Upper lobe of right lung (tissue), 1 donor: ENCODE data around the gene EPHA3. TPM values are rescaled to one million over a fixed set of nuclear protein-coding genes. Genes with fewer than 3 reads are reported as not detected.

Experiments used
- ATAC-seq: fragments of 200-7000 bp; cut with Tn5 transposase; one replicate; pipeline ENCODE4 v1.9.1; 2020; ENCODE audit warnings: mild to moderate bottlenecking, moderate library complexity
- DNase-seq: peaks from one replicate; pipeline ENCODE4 v3.0.0-alpha.2; 2020
- H3K27ac ChIP-seq: fragments of 200-600 bp; one replicate; pipeline ENCODE4 v1.8.0; 2022
- H3K27me3 ChIP-seq: fragments of 200-600 bp; one replicate; pipeline ENCODE4 v1.8.0; 2022; ENCODE audit warnings: mild to moderate bottlenecking
- H3K36me3 ChIP-seq: fragments of 200-600 bp; one replicate; pipeline ENCODE4 v1.8.0; 2022
- H3K4me1 ChIP-seq: fragments of 200-600 bp; one replicate; pipeline ENCODE4 v1.8.0; 2022
- H3K4me3 ChIP-seq: fragments of 200-600 bp; one replicate; pipeline ENCODE4 v1.8.0; 2022; ENCODE audit warnings: mild to moderate bottlenecking
- H3K9me3 ChIP-seq: fragments of 200-600 bp; one replicate; pipeline ENCODE4 v1.8.0; 2022
- CTCF ChIP-seq: fragments of 200-600 bp; IDR thresholded peaks from one replicate; pipeline ENCODE4 v1.8.0; 2022; ENCODE audit warnings: antibody characterized with exemption
- intact Hi-C: fragments of 100-400 bp; cut with DNase I; formaldehyde crosslinking; loops from one replicate; pipeline ENCODE4 v1.11.0; 2022
- long read RNA-seq: library from polyadenylated mRNA; unstranded; transcript quantifications from one replicate; pipeline ENCODE4 v2.0.0, GENCODE V29; 2021
- total RNA-seq: library from RNA; stranded (reverse); fragmentation: NEBNext Ultra II Directional; extraction: Animal tissue kit (Norgen Biotek cat#: 25700); gene quantifications from one replicate; pipeline ENCODE4 v1.2.1, GENCODE V29; 2021
- donor health status: DM: no; HTN: yes; CAD: no; lungs with severe emphysema.

The EPHA3 gene
- 5.1 TPM for total RNA-seq
- long read RNA-seq, partial matches to known transcripts: 3 of 4 reads
- long read RNA-seq, other reads (novel, unspliced or antisense): 1 of 4 reads

- H3K27me3 ChIP-seq: peaks cover 43% of the 10 kb centered on the region
- peak; percentile 93 for ATAC-seq
- H3K9me3 ChIP-seq: no peaks in the 10 kb centered on the region
- no peak within 1 kb of the TSS for H3K27ac ChIP-seq
- DNase-seq: peak; percentile 72
- intact Hi-C loops: no loop called here
- TF ChIP-seq CTCF: no peak
- H3K4me1 ChIP-seq: peaks cover 7% of the 10 kb centered on the region
- H3K36me3 ChIP-seq: no peaks in the 10 kb centered on the region
- H3K4me3 ChIP-seq: peak within 1 kb of the TSS; percentile 43
Measured at GRCh38 chr3:89107461-89108290, at the start of gene EPHA3. TSS of gene EPHA3 (plus strand) at chr3:89107621. CDS start at chr3:89107749, 128 bp downstream.

GRCh38 chr3:89058371-89058770, 49.0 kb upstream of the EPHA3 start:
- H3K4me1 ChIP-seq: no peaks in the 10 kb centered on the region
- no peak overlapping the region for H3K4me3 ChIP-seq

GRCh38 chr3:89059211-89059925, 48.1 kb upstream of the EPHA3 start:
- no peak for DNase-seq
- Histone ChIP-seq H3K27ac (no peak overlapping the region), H3K27me3 (no peaks in the 10 kb centered on the region), H3K4me3 (no peak overlapping the region), H3K4me1 (no peaks in the 10 kb centered on the region), H3K9me3 (no peaks in the 10 kb centered on the region), H3K36me3 (no peaks in the 10 kb centered on the region)
- no peak for TF ChIP-seq CTCF
- intact Hi-C loops: no loop called here
- ATAC-seq: peak; percentile 38

More at GRCh38 chr3:89058371-89058770, 49.0 kb upstream of the EPHA3 start:
- no peak for TF ChIP-seq CTCF
- H3K9me3 ChIP-seq: no peaks in the 10 kb centered on the region
- H3K27me3 ChIP-seq: no peaks in the 10 kb centered on the region
- H3K27ac ChIP-seq: no peak overlapping the region
- intact Hi-C loops: no loop called here
- H3K36me3 ChIP-seq: no peaks in the 10 kb centered on the region
- no peak for ATAC-seq
- DNase-seq: no peak

- intact Hi-C loops: no loop called here
- no peak for DNase-seq
- TF ChIP-seq CTCF: no peak
- no peak for ATAC-seq
- Histone ChIP-seq H3K9me3 (no peaks in the 10 kb centered on the region), H3K27ac (no peak overlapping the region), H3K4me3 (no peak overlapping the region), H3K27me3 (no peaks in the 10 kb centered on the region), H3K36me3 (no peaks in the 10 kb centered on the region), H3K4me1 (no peaks in the 10 kb centered on the region)
Measured at GRCh38 chr3:89061259-89061658, 46.2 kb upstream of the EPHA3 start.

- TF ChIP-seq CTCF: no peak
- Histone ChIP-seq H3K9me3 (no peaks in the 10 kb centered on the region), H3K36me3 (no peaks in the 10 kb centered on the region), H3K4me1 (no peaks in the 10 kb centered on the region), H3K4me3 (no peak overlapping the region), H3K27ac (no peak overlapping the region), H3K27me3 (no peaks in the 10 kb centered on the region)
- DNase-seq (no peak), ATAC-seq (no peak)
- intact Hi-C loops: no loop called here
Measured at GRCh38 chr3:89067736-89068135, 39.7 kb upstream of the EPHA3 start.
